GDM1 (cell line): ENCODE results near the gene NDUFB4.

Experiments used
- DNase-seq: peaks from one replicate; lab custom pipeline; 2025; lab: John Stamatoyannopoulos, UW

The NDUFB4 gene

DNA sequence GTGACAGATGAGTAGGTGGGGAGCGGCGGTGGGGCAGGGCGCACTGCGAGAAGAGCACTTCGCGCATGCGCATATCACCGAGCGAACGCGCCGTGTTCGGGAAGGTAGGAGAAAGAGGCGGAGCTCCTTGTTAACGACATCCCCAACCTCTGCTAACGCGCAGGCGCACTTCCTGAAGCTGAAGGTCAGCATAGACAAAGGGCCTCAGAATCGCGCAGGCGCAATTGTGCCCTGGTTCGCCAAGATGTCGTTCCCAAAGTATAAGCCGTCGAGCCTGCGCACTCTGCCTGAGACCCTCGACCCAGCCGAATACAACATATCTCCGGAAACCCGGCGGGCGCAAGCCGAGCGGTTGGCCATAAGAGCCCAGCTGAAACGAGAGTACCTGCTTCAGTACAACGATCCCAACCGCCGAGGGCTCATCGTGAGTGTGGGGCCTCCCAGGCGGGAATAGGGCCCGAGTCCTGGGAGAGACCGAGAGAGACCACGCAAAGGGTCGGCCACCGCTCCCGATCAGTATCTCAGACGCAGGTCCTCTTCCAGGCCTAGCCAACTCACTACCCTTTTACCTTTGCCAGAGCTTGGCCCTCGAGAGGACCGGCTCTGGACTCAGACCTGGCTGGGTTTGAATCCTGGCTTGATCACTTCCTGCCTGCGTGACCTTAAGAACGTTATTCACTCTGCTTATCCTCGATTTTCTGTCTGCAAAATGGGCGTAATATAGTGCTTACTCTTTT, at the start of gene NDUFB4:
Gene NDUFB4, plus strand, starts transcription at position 221 of the 737 bp plus-strand sequence. Its CDS starts 24 bp downstream, at position 245.
- peak; percentile 97 for DNase-seq

DNA sequence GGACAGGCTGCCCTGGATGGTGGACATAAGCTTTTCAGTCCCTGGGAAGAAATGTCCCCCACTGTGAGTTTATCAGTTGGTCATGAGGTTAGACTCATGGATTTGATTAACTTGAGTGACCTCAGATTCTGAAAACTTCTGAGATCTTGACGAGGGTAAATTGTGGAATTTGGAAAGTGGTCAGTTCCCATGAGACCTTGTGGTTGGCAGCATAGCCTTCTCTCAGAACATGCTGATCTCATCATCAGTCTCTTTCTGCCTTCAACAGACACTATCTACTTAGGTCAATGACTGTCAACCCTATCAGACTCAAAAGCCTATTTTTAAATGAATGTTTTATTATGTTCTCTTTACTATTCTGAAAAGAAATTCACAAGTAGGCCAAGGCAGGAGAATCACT, 45.6 kb upstream of the NDUFB4 start:
- DNase-seq, result no peak

DNA sequence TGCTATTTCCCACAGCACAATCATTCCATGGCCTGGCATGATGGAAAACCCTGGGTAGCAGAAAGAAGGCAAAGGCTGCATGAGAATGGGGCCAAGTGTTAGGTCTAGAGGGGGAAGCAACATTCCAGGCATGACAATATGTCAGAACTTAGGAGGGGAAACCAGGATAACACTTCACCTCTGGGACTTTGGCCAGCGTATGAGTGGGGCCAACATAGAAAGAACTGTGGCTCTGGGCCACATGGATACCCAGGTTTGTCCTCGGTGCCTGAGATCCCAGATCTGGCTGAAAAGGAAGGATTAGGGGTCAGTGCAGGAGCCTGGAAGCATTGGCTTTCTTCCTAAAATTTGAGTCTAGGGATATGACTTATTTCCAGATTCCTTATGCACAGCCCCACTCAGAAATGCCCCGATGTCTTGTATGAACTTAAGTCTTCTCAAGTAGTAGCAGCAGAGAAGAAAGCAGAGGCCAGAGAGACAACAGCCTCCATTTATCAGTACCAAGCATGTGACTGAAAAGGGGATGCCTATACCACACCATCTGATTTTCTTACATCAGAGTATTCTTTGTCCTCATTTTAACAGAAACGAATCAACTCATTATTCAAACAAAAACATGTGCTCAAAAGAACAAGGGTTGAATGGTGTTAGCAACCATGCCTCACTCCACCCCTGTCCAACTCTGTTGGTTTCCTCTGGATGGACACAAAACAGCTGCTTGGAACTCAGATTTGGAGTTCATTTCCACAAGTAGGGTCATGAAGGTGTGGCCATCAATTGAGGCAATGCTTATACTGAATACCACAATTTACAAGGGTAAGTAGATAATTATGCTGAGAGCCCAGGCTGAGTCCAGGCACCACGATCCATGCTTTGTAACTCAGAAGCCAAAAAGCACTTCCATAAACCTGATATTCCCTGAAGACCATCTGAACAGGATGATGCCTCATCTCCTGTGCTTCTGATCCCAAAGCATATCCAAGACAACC, 43.7 kb upstream of the NDUFB4 start:
- no peak for DNase-seq

DNA sequence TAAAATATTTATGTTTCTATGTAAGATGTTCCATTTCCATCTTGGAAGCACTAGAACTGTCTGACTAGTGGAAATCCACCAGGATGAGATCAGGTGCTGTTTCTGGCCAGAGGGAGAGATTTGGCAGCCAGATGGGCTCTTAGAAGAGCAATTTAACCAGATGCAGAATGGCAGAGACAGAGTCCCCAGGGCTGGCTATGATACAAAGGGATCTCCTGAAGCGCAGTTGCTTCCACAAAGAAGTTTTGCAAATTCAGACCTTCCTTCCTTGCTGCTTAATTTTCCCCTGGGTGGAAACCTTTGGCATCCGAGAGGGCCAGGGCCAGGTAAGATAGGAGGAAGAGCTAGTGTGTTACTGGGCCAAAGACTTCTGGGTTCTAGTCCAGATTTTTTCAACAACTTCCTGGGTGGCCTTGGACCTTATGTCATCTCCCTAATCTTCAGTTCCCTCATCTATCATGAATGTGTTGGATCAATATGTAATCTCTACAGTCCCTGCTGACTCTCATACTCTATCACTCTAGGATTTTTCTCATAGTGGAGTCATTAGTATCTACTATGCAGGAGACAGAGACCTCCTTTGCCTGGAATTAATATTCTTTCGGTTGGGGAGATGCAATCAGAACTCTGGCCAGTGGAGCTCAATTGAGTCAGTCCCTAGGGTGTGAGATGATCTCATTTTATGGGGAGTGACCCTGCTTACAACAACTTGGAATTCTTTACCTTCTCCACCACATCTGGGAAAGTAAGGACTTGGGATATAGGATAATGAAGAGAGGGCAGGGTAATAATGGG, 41.1 kb upstream of the NDUFB4 start:
- no peak for DNase-seq

DNA sequence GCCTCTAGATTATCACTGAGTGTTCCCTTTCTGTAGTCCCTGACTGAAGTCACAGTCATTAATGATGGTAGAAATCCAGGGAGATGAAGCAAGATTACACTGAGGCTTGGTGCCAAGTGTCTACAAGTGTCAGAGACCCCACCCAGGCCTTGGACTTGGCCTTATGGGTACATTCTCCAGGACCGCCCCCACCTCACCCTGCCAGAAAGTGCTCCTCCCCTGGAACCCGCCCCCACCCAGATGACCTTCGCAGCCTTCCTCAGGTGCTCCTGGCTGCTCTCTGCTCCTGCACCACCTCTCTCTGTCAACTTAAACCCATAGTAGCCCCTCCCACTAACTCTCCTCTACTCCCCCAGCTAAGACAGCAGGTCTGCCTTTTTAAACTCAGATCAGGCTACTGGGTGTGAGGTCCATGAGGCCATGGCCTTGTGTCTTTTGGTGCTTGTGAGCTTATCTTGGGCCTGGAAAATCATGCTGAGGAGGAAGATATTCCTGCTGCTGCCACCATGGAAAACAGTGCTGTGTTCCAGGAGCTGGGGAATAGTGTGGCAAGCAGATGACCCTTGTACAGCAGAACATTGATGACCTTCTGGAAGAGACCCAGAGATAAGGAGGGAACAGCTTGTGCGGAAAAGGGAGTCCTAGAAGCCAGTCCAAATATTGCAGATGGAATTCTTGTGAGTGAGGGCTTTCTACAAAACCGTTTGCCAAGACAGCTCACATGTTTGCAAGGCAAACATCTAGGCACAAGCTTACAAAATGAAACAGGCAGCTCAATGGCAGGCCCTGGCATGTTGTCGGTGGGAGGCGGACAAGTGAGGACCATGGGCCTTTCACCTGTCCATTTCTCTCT, 40.3 kb upstream of the NDUFB4 start:
- DNase-seq, result no peak

DNA sequence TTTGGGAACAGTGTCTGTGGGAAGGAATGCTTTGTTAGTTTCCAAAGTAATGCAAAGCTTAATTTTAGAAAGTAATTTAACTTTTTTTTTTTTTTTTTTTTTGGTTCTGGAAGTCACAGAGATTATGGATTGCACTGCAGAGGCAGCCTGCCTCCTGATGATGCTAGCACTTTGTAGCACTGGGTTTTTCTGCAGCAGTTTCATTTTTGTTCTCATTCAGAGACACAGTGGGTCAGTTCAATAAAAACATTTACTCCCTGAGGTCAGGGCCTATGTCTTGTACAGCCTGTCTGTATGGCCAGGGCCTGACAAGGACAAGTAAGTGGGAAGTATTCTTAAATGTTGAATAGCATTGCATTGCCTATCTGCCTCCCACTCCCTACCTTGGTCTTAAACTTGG, 39.0 kb upstream of the NDUFB4 start:
- no peak for DNase-seq

DNA sequence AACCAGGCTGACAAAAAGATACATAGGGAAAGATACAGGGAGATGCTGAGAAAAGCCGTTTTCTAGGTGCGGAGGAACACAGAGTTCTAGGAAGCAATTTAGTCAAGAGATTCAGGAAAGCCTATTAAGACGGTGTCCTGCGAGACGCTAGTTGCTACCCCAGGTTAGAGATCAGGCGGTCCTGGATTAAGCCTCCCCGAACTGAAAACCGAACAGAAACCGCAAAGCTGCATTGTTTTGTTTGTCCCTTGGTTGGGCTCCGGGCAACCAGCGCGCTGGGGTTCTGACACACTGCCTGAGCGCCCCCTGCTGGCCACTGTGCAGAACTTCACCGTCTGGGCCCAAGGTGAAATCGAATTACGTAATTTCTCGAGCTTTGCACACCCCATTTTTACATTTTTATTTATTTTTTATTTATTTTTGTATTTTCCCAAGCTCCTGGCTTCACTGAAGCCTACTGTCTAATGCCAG, 37.3 kb upstream of the NDUFB4 start:
- peak; percentile 43 for DNase-seq

DNA sequence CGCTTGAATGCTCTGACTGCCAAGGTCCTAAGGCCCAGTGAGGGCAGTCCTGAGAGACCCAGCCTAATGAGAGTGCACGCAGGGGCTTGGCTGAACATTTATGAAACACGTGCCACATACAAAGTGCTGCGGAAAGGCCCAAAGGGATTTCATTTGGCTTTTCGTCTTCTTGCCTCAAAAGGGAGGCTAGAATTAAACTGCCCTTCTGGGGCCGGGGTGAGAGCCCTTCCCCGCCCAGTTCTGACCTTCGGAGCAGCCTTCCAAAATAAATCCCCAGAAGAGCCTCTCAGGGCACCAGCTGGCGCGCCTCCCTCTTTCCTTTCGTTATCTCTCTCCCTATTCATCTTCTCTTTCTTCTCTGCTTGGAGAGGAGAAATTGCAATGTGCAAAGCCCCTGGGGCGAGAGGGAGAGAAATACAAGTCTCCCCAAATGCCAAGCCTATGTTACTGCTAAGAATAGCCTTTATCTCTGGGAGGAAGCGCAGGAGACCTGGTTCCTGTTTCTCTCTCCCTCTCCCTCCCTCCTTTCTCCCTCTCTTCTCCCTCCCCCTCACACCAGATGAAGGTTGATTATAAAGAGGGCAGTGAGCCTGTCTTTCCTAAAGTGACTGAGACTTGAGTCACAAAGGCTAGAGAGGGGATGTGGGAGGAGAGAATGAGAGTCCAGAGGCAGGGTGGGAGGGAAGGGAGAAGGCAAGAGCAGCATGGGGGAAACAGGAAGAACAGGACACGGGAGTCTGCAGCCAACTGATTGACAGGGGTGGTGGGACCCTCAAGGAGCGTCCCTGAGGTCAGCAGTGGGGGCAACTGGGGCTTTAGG, 36.7 kb upstream of the NDUFB4 start:
- DNase-seq, result peak; percentile 37

DNA sequence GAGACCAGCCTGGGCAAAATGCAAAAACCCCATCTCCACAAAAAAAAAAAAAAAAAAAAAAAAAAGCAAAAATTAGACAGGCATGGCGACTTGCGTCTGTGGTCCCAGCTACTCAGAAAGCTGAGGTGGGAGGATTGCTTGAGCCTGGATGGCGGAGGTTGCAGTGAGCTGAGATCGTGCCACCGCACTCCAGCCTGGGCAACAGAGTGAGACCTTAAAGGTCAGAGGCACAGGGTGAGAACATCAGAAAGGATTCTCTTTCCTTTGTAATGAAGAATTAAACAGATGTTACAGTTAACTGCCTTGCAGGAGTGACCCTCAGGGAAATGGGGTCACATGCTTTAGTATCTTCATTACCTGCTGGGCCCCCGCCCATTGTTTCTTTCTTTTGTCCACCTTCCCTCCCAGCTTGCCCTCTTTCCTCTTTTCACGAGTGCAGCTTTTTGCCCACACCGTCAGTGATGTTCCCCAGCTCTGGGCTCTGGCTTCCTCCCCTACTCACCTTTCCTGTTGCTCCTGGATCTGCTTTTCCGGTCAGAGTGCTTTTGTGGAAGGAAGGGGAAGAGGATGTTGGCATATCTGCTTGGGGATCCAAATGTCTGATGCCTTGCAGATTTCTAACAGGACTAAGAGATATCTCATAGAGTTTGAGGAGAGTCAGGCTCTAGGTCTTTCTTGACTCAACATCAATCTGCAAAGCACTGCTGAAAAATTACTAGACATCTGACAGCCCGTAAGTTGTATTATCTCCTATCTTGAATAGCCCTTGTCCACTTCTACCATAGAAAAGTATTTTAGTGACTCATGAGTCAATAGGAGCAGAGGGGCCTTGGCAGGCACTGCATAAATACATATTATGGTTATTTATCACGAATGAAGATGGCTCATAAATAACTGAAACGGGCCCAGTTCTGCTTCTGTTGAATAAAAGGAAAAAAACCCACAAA, 35.6 kb upstream of the NDUFB4 start:
- DNase-seq, result no peak

DNA sequence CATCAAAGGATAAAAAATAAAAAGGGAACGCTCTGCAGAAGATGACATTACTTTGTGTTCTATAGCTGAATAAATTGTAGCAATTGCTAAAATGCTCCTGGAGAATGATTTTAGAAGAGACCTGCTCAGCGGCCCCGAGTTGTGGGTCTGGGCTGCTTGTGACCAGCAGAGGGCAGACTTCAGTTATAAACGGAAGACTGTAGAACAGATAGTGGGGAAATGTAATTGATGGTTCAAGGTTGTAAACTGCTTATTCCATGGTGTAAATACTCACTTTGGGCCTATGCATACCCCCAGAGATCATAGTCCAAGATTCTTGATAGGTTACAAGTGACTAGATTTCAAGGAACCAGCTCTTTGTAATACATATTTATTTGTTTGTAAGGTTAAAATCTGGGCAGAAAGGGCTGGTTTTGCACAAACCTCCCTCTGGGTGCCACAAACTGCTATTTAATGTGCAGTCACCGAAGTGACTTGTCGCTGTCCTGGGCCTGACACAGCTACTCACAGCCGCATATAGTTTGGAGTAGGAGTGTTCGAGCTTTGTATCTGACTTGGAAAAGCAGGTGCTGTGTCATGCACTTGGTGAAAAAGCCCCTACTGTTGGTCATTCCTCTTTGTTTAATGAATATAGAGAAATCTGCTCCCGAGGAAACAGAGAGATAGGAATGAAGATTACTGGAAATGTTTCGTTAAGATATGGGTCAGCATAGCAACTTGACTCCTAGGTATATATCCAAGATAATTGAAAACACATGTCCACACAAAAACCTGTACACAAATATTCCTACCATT, 34.7 kb upstream of the NDUFB4 start:
- DNase-seq, result peak; percentile 35

DNA sequence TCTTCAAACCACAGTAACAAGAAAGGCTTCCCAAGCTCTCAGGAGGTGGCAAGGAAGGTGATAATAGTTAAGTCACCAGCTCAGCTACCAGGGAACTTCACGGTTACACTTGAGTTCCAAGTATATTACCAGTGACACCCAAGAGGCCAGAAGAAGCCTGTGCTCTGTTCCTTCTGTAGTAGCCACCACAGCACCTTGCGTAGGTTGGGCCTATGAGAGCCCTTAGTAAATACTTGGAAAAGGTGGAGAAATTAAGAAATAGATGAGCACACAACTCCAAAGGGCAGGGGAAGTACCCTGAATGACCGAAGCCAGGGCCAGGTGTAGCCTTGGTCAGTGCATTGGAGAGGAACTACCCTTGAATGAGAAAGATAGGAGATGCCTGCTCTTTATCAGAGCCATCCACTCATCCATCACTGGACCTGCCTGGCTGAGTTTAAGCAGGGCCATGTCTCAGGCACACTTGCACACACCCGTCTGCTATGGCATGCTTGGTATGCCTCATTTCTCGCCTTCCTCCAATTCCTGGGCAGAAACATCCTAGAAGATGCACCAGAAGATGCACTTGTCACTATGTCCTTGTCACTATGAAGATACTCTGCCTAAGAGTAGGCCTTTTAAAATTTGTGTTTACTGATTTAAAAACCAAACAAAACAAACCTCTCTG, 32.6 kb upstream of the NDUFB4 start:
- no peak for DNase-seq

DNA sequence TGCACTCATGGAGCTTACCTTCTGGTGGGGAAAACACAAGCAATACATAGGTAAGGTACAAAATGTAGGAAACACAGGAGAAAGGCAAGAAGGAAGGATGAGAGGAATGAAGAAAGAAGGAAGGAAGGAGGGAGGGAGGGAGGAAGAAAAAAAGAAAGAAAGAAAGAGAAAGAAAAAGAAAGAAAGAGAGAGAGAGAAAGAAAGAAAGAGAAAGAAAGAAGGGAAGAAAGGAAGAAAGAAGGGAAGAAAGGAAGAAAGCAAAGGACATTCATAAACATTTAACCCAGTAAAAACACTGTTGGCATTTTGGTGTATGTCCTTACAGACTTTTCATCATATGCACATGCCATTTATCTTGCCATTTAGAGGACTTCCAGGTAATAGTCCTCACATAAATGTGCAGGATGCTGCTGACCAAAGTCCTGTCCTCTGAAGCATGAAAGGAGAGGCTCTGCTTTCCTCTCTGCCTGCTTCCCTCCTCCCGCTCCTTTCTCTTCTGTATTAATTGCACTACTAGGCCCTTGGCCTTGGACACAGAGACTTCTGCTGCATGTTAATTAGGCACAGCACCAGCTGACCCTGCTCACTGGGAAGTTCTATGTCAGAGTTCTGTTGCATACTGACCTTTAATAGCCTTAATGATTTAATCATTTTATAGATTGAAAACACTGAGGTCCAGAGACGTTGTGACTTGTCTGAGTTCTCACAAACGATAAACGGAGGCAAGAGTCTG, 29.7 kb upstream of the NDUFB4 start:
- DNase-seq, result no peak

DNA sequence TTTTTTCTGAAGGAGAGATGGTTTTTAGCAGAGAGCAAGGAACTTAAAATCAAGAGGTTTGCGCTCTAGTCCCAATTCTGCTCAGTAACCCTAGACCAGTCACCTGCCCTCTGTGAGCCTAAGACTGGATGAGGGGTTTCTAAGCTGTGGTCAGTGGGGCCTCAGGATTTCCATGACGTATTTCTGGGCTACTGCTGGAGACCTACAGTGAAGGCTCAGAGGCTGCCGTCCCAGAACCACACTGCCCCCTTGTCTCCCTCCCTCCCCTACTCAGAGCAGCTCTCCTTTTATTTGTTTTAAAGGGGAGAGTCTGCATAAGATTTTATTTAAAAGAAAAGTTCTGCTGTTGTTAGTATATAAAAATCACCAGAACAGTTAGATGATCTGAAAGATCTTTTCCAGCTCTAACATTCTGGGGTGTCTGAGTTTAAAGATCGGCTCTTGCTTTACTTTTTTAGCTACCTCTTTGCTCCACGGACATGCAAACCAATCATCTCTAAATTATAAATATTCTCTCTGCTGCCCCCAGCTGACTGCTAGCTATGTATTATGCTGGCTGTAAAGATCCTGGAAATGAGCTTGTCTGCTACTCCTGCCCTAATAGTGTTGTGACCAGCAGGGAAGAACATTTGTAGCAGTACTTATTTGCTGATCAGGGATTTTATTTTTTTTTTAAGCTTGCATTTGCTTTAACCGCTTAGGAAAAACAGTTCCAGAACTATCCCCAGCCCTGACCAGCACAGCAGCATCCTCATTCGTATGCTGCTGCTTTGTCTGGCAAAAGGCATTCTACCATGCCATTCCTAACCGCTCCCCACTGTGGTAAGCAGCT, 28.6 kb upstream of the NDUFB4 start:
- no peak for DNase-seq

DNA sequence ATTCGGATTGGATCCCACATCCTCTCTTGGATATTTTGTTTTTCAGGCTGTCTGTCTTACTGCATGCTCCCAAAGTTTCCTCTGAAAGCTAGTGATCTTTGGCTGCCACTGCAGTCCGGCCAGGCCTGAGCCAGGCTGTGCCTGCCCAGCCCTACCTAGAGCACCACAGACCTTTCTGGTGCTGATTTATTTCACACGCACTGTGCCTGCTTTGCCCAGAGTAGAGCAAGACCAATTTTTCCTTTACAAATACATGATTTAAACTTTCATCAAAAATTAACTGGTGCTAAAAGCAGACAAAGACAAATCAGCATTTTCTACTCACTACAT, 28.0 kb upstream of the NDUFB4 start:
- DNase-seq, result no peak

DNA sequence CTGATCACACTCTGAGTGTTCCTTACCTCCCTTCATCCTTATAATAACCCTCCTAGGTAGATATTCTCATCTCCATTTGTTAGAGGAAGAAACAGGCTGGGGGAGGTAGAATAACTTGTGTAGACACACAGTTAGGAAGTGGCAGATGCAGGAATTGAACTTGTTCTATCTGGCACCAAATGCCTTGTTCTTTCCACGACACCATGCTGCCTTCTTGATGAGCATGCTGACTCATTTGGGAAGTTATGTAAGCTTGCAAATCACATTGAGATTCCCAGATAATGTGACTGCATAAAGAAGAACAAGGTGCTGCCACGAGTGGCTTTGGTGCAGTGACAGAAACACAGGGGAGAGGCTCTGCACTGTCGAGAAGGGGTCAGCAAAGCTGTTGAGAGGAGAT, 27.5 kb upstream of the NDUFB4 start:
- no peak for DNase-seq
